ENCODE measurements around the gene SPAG4. TPM values are rescaled to one million over a fixed set of nuclear protein-coding genes. Genes with fewer than 3 reads are reported as not detected.

Gene SPAG4
- total RNA-seq, 2 donors from 2014 or later = 17.9 to 22.1 TPM

DNA sequence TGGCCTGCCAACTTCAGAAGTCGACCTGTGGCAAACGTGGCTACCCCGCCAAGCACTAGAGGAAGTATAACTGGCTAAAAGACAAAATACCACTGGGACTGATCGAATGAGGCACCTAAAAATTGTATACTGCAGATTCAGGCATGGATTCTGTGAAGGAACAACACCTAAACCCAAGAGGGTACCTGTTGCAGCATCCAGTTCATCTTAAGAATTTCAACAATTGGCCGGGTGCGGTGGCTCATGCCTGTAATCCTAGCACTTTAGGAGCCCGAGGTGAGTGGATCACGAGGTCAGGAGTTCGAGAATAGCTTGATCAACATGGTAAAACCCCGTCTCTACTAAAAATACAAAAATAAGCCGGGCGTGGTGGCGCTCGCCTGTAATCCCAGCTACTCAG is 27.2 kb upstream of the SPAG4 start:
- WGBS, 2 donors = 81 to 82% methylated on average over 12 to 14 of the region's 14 CpGs
- ATAC-seq = no peak
- Histone ChIP-seq H3K9me3 (no peaks in the 10 kb centered on the region), H3K4me1 (no peaks in the 10 kb centered on the region), H3K27ac (no peak overlapping the region), H3K36me3 (replicated peaks in 1 of 2; ENCODE audit: insufficient read depth in 1 of 2, low read depth in 2 of 2) (no peaks in the 10 kb centered on the region), H3K4me3 (no peak overlapping the region), H3K27me3 (no peaks in the 10 kb centered on the region)
- intact Hi-C loops (cut with DNase I) = no loop called here
- TF ChIP-seq POLR2A (IDR thresholded peaks at IDR 0.05) (no peak), CTCF (IDR thresholded peaks at IDR 0.05) (no peak)
- no peak for DNase-seq

GRCh38 chr20:35592339-35592974 is 23.2 kb upstream of the SPAG4 start:
- H3K4me3 ChIP-seq = no peak overlapping the region
- 25 to 64% methylated on average over 2 of the region's 2 CpGs for WGBS, 2 donors
- TF ChIP-seq POLR2A (IDR thresholded peaks at IDR 0.05) (no peak), CTCF (IDR thresholded peaks at IDR 0.05) (no peak)
- no peaks in the 10 kb centered on the region for H3K36me3 ChIP-seq (replicated peaks in 1 of 2; ENCODE audit: insufficient read depth in 1 of 2, low read depth in 2 of 2)
- no peaks in the 10 kb centered on the region for H3K27me3 ChIP-seq
- no peak overlapping the region for H3K27ac ChIP-seq
- ATAC-seq (no peak), DNase-seq (no peak)
- intact Hi-C loops (cut with DNase I) = no loop called here
- H3K4me1 ChIP-seq = no peaks in the 10 kb centered on the region
- no peaks in the 10 kb centered on the region for H3K9me3 ChIP-seq

GRCh38 chr20:35595456-35595855 is 20.2 kb upstream of the SPAG4 start:
- peaks cover 12% of the 10 kb centered on the region for H3K4me1 ChIP-seq
- intact Hi-C loops (cut with DNase I) = no loop called here
- TF ChIP-seq POLR2A (IDR thresholded peaks at IDR 0.05) = no peak
- TF ChIP-seq CTCF (IDR thresholded peaks at IDR 0.05) = no peak
- no peaks in the 10 kb centered on the region for H3K27me3 ChIP-seq
- DNase-seq (no peak), ATAC-seq (no peak)
- H3K4me3 ChIP-seq = no peak overlapping the region
- no peak overlapping the region for H3K27ac ChIP-seq
- H3K9me3 ChIP-seq = no peaks in the 10 kb centered on the region
- H3K36me3 ChIP-seq (replicated peaks in 1 of 2; ENCODE audit: insufficient read depth in 1 of 2, low read depth in 2 of 2) = no peaks in the 10 kb centered on the region
- WGBS, 2 donors = 86% methylated on average over 8 to 17 of the region's 17 CpGs

DNA sequence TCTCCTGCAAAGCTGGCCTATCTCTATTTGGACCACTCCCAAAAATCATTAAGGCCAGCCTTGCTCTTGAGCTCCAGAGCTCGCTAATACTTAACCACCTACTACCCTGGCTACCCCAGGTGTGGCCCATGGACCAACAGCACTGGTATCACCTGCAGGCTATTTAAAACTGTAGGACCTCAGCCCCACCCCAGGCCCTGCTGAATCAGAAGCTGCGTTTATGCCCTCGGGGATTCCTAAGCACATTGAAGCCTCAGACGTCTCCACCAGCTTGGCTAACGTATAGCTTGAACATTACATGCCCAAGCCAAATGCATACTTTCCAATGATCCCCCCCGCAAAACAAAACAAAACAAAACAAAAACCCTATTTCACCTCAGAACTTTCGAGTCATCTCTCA is 19.7 kb upstream of the SPAG4 start:
- Histone ChIP-seq H3K27me3 (no peaks in the 10 kb centered on the region), H3K36me3 (replicated peaks in 1 of 2; ENCODE audit: insufficient read depth in 1 of 2, low read depth in 2 of 2) (no peaks in the 10 kb centered on the region), H3K9me3 (no peaks in the 10 kb centered on the region), H3K4me3 (no peak overlapping the region), H3K4me1 (peaks cover 15% of the 10 kb centered on the region), H3K27ac (no peak overlapping the region)
- TF ChIP-seq CTCF (IDR thresholded peaks at IDR 0.05) (no peak), POLR2A (IDR thresholded peaks at IDR 0.05) (no peak)
- WGBS, 2 donors = 79 to 86% methylated on average over 7 of the region's 7 CpGs
- intact Hi-C loops (cut with DNase I) = no loop called here
- ATAC-seq (no peak), DNase-seq (no peak)

- intact Hi-C loops (cut with DNase I) = no loop called here
- no peak for ATAC-seq
- no peaks in the 10 kb centered on the region for H3K9me3 ChIP-seq
- WGBS, 2 donors = 89 to 91% methylated on average over 2 of the region's 2 CpGs
- no peak for DNase-seq
- H3K27me3 ChIP-seq = no peaks in the 10 kb centered on the region
- no peak overlapping the region for H3K4me3 ChIP-seq
- no peak overlapping the region for H3K27ac ChIP-seq
- peaks cover 28% of the 10 kb centered on the region for H3K4me1 ChIP-seq
- no peaks in the 10 kb centered on the region for H3K36me3 ChIP-seq (replicated peaks in 1 of 2; ENCODE audit: insufficient read depth in 1 of 2, low read depth in 2 of 2)
- TF ChIP-seq CTCF (IDR thresholded peaks at IDR 0.05) = no peak
- TF ChIP-seq POLR2A (IDR thresholded peaks at IDR 0.05) = no peak
Measured at GRCh38 chr20:35597186-35597585, 18.4 kb upstream of the SPAG4 start.
